HL-60 (cell line): Measurements from ENCODE around the gene SLC25A26.

Experiments used
- DNase-seq, 2 experiments: peaks; one replicate each; pipeline ENCODE4 v3.0.0-alpha.2; 2010 to 2020; ENCODE audit warnings: low read depth in 1 of 2, low spot score in 1 of 2
- H3K27ac ChIP-seq: fragments of 250-450 bp; sonication (Bioruptor Pico); replicated peaks from 2 replicates; pipeline ENCODE4 v1.5.1; 2020; ENCODE audit warnings: mild to moderate bottlenecking, moderate library complexity
- H3K27me3 ChIP-seq: fragments of 250-450 bp; sonication (Bioruptor Pico); 2 replicates; pipeline ENCODE4 v1.5.1; 2021; ENCODE audit warnings: mild to moderate bottlenecking, moderate library complexity; ENCODE audit not compliant: insufficient read depth, poor library complexity, severe bottlenecking
- H3K4me3 ChIP-seq: replicated peaks from 2 replicates; pipeline ENCODE4 v1.5.1; 2011; ENCODE audit warnings: mild to moderate bottlenecking, control low read depth, low read length; ENCODE audit not compliant: insufficient read depth
- GABPA ChIP-seq: IDR thresholded peaks from 2 replicates; pipeline ENCODE4 v1.6.1; 2012; ENCODE audit warnings: low read depth
- POLR2AphosphoS5 ChIP-seq: IDR thresholded peaks from 2 replicates; pipeline ENCODE4 v1.6.1; 2012; ENCODE audit warnings: low read depth
- REST ChIP-seq: IDR thresholded peaks from 2 replicates; pipeline ENCODE4 v1.6.1; 2012; ENCODE audit warnings: low read depth; ENCODE audit not compliant: insufficient replicate concordance
- SPI1 ChIP-seq: IDR thresholded peaks from 2 replicates; pipeline ENCODE4 v1.6.1; 2012; ENCODE audit warnings: low read depth, mild to moderate bottlenecking, borderline replicate concordance
- TF ChIP-seq, protein P1 (sequence below): IDR thresholded peaks from one replicate; pipeline ENCODE4 v1.5.1; 2011; ENCODE audit warnings: low read length, control low read depth, inconsistent platforms; ENCODE audit not compliant: insufficient read depth

The SLC25A26 gene

GRCh38 chr3:66267031-66267430 lies 46.2 kb downstream of the SLC25A26 start:
- H3K4me3 ChIP-seq = no peak overlapping the region
- DNase-seq = no peak
- TF ChIP-seq POLR2AphosphoS5 = no peak
- TF ChIP-seq GABPA = no peak
- TF ChIP-seq, protein P1, sequence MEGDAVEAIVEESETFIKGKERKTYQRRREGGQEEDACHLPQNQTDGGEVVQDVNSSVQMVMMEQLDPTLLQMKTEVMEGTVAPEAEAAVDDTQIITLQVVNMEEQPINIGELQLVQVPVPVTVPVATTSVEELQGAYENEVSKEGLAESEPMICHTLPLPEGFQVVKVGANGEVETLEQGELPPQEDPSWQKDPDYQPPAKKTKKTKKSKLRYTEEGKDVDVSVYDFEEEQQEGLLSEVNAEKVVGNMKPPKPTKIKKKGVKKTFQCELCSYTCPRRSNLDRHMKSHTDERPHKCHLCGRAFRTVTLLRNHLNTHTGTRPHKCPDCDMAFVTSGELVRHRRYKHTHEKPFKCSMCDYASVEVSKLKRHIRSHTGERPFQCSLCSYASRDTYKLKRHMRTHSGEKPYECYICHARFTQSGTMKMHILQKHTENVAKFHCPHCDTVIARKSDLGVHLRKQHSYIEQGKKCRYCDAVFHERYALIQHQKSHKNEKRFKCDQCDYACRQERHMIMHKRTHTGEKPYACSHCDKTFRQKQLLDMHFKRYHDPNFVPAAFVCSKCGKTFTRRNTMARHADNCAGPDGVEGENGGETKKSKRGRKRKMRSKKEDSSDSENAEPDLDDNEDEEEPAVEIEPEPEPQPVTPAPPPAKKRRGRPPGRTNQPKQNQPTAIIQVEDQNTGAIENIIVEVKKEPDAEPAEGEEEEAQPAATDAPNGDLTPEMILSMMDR = no peak
- no peak for TF ChIP-seq REST
- TF ChIP-seq SPI1 = no peak

GRCh38 chr3:66267906-66268305 lies 47.1 kb downstream of the SLC25A26 start:
- no peak for DNase-seq
- no peak overlapping the region for H3K27ac ChIP-seq
- H3K27me3 ChIP-seq = no peaks in the 10 kb centered on the region
- H3K4me3 ChIP-seq = no peak overlapping the region
- no peak for TF ChIP-seq GABPA
- TF ChIP-seq SPI1 = no peak
- TF ChIP-seq REST = no peak
- TF ChIP-seq POLR2AphosphoS5 = no peak
- TF ChIP-seq, protein P1 = no peak

More at GRCh38 chr3:66267031-66267430, 46.2 kb downstream of the SLC25A26 start:
- Histone ChIP-seq H3K27ac (no peak overlapping the region), H3K27me3 (no peaks in the 10 kb centered on the region)

DNA sequence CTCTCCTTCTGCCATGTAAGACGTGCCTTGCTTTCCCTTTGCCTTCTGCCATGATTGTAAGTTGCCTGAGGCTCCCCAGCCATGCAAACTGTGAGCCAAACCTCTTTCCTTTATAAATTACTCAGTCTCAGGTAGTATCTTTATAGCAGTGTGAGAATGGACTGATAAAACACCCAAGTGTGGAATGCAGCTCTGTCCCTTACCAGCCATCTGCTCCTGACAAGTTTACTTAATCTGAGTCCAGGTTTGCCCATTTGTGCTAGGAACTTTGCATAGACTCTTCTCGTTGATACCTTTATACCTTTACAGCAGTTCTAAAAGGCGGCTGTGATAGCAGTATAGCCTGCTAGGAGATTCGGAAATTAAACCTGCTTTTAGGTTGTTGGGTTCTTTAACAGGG lies 48.1 kb downstream of the SLC25A26 start:
- H3K4me3 ChIP-seq = no peak overlapping the region
- H3K27ac ChIP-seq = no peak overlapping the region
- no peak for DNase-seq
- TF ChIP-seq GABPA = no peak
- TF ChIP-seq POLR2AphosphoS5 = no peak
- TF ChIP-seq REST = no peak
- TF ChIP-seq, protein P1 = no peak
- no peaks in the 10 kb centered on the region for H3K27me3 ChIP-seq
